CD14-positive monocyte (primary cell): Measurements from ENCODE around the gene CUEDC2. TPM values are rescaled to one million over a fixed set of nuclear protein-coding genes. Genes with fewer than 3 reads are reported as not detected.

ENCODE experiments used
- DNase-seq, 3 donors: peaks; one replicate each; pipeline ENCODE4 v3.0.0-alpha.2; 2011 to 2022
- H2AFZ ChIP-seq: 2 replicates; pipeline ENCODE4 v1.6.0; 2012; ENCODE audit warnings: mild to moderate bottlenecking, low read depth, low read length, inconsistent platforms; ENCODE audit not compliant: insufficient read depth, poor library complexity, severe bottlenecking
- H3K27ac ChIP-seq, 2 donors: 1 replicate in 1 of 2; 2 replicates in 1 of 2; pipeline ENCODE4 v1.5.1; 2012 to 2013; ENCODE audit warnings: low read length in 2 of 2, control low read depth in 1 of 2, inconsistent platforms in 1 of 2, low read depth in 1 of 2, mild to moderate bottlenecking in 1 of 2
- H3K27me3 ChIP-seq, 2 donors: one replicate each; pipeline versions ENCODE4 v1.6.0 to v1.6.1; 2011 to 2013; ENCODE audit warnings: low read length in 2 of 2; ENCODE audit not compliant: control insufficient read depth in 2 of 2, insufficient read depth in 2 of 2
- H3K36me3 ChIP-seq, 2 donors: replicated peaks in 1 of 2; 1 replicate in 1 of 2; 2 replicates in 1 of 2; pipeline versions ENCODE4 v1.5.1 to v1.6.1; 2012 to 2013; ENCODE audit warnings: low read length in 2 of 2, control low read depth in 1 of 2, inconsistent platforms in 1 of 2, mild to moderate bottlenecking in 1 of 2; ENCODE audit not compliant: insufficient read depth in 2 of 2, control insufficient read depth in 1 of 2
- H3K4me1 ChIP-seq, 2 donors: 1 replicate in 1 of 2; 2 replicates in 1 of 2; pipeline versions ENCODE4 v1.5.1 to v1.6.1; 2012 to 2013; ENCODE audit warnings: low read length in 2 of 2, control low read depth in 1 of 2, inconsistent platforms in 1 of 2, mild to moderate bottlenecking in 1 of 2, moderate library complexity in 1 of 2; ENCODE audit not compliant: insufficient read depth in 2 of 2, control insufficient read depth in 1 of 2
- H3K4me2 ChIP-seq: replicated peaks from 2 replicates; pipeline ENCODE3; 2012; ENCODE audit warnings: low read length, moderate library complexity, mild to moderate bottlenecking; ENCODE audit not compliant: poor library complexity, severe bottlenecking; ENCODE audit errors: extremely low read depth
- H3K4me3 ChIP-seq, 3 experiments: fragments of 200-600 bp in 1 of 3; sonication (generic) in 1 of 3; replicated peaks in 1 of 3; 1 replicate in 2 of 3; 2 replicates in 1 of 3; pipeline ENCODE4 v1.5.1; 2011 to 2013; ENCODE audit warnings: low read length in 3 of 3, mild to moderate bottlenecking in 3 of 3, control low read depth in 2 of 3, low read depth in 2 of 3, inconsistent platforms in 1 of 3, moderate library complexity in 1 of 3
- H3K79me2 ChIP-seq: 2 replicates; pipeline ENCODE4 v1.6.0; 2012; ENCODE audit warnings: mild to moderate bottlenecking, control low read depth, inconsistent platforms, low read length, moderate library complexity; ENCODE audit not compliant: insufficient read depth
- H3K9ac ChIP-seq: 2 replicates; pipeline ENCODE4 v1.6.0; 2017; ENCODE audit warnings: low read length, mild to moderate bottlenecking; ENCODE audit not compliant: insufficient read depth, poor library complexity, severe bottlenecking
- H3K9me3 ChIP-seq, 2 donors: replicated peaks in 1 of 2; 1 replicate in 1 of 2; 2 replicates in 1 of 2; pipeline versions ENCODE4 v1.5.1 to v1.6.1; 2012 to 2013; ENCODE audit warnings: low read length in 2 of 2, control low read depth in 1 of 2; ENCODE audit not compliant: control insufficient read depth in 1 of 2, insufficient read depth in 1 of 2
- H4K20me1 ChIP-seq: 2 replicates; pipeline ENCODE4 v1.6.0; 2012; ENCODE audit warnings: mild to moderate bottlenecking, low read length, control low read depth, moderate library complexity; ENCODE audit not compliant: insufficient read depth
- H3K27ac Mint-ChIP-seq, 7 donors: one replicate each; pipeline ENCODE4 v1.8.0; 2020; ENCODE audit warnings: mild to moderate bottlenecking in 7 of 7, mixed read lengths in 7 of 7, moderate library complexity in 6 of 7, inconsistent platforms in 2 of 7
- H3K27me3 Mint-ChIP-seq, 3 donors: one replicate each; pipeline ENCODE4 v1.8.0; 2021 to 2022; ENCODE audit warnings: low read depth in 3 of 3, mild to moderate bottlenecking in 3 of 3, mixed read lengths in 3 of 3, moderate library complexity in 3 of 3, inconsistent platforms in 1 of 3
- H3K36me3 Mint-ChIP-seq, 2 donors: one replicate each; pipeline ENCODE4 v1.8.0; 2020; ENCODE audit warnings: mixed read lengths in 2 of 2, inconsistent platforms in 1 of 2, mild to moderate bottlenecking in 1 of 2
- H3K4me1 Mint-ChIP-seq: one replicate; pipeline ENCODE4 v1.8.0; 2020; ENCODE audit warnings: mild to moderate bottlenecking, mixed read lengths
- H3K4me3 Mint-ChIP-seq, 2 donors: one replicate each; pipeline ENCODE4 v1.8.0; 2020; ENCODE audit warnings: mild to moderate bottlenecking in 2 of 2, mixed read lengths in 2 of 2, moderate library complexity in 1 of 2
- H3K9me3 Mint-ChIP-seq, 7 donors: one replicate each; pipeline ENCODE4 v1.8.0; 2020 to 2022; ENCODE audit warnings: mixed read lengths in 7 of 7, mild to moderate bottlenecking in 6 of 7, moderate library complexity in 6 of 7, inconsistent platforms in 2 of 7
- CTCF ChIP-seq: fragments of 200-600 bp; IDR thresholded peaks from one replicate; pipeline ENCODE4 v1.8.0; 2022; ENCODE audit warnings: antibody characterized with exemption, mild to moderate bottlenecking
- WGBS: methylation state at CpG from one replicate; pipeline ENCODE4 v1.1.5; 2013; ENCODE audit warnings: missing lambda C conversion rate; ENCODE audit not compliant: insufficient coverage; 5-methylcytosine and 5-hydroxymethylcytosine counted together
- intact Hi-C, 2 donors: fragments of 100-400 bp; cut with micrococcal nuclease; formaldehyde crosslinking; loops; one replicate each; pipeline versions ENCODE4 v1.15.0 to v1.15.1; 2023
- polyA plus RNA-seq, 3 donors: library from polyadenylated mRNA; depleted of rRNA in 1 of 3; unstranded in 2 of 3; stranded (reverse) in 1 of 3; fragments of 300-500 nt in 2 of 3; fragments of >200 nt in 1 of 3; fragmentation: Illumina TruSeq in 2 of 3; gene quantifications; 1 replicate in 2 of 3; 2 replicates in 1 of 3; pipeline ENCODE4 v1.2.3, GENCODE V29; 2012 to 2021

Gene CUEDC2
- polyA plus RNA-seq, 3 donors = 58.5 to 70.2 (median 66.7) TPM

DNA sequence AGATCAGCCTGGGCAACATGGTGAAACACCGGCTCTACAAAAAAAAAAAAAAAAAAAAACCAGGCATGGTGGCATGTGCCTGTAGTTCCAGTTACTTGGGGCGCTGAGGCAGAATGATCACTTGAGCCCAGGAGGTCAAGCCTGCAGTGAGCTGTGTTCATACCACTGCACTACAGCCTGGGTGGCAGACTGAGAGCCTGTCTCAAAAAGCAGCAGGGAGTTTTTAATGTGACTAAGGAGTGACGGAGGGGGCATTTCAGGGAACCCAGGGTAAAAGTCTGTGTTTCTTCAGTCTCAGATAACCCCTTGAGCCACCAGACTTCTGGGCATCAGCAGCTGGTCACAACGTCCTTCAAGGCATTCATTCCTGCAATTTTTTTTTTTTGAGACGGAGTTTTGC lies 21.1 kb upstream of the CUEDC2 start:
- Histone ChIP-seq H3K4me3 (no peak overlapping the region), H3K36me3 (no peaks in the 10 kb centered on the region), H2AFZ (no peak overlapping the region), H3K4me2 (peak overlapping the region; percentile 38), H3K9ac (peak overlapping the region; percentile 77), H3K27me3 (no peaks in the 10 kb centered on the region), H4K20me1 (no peaks in the 10 kb centered on the region), H3K4me1 (peaks cover 74 to 80% of the 10 kb centered on the region in 2 donors), H3K79me2 (peaks cover 14% of the 10 kb centered on the region), H3K27ac (peak overlapping the region; percentile 89 to 98), H3K9me3 (no peaks in the 10 kb centered on the region)
- H3K4me3 Mint-ChIP-seq = peak overlapping the region in 1 of 2 donors; percentile 6
- H3K27ac Mint-ChIP-seq = peak overlapping the region; percentile 98 to 100 (median 98)
- 74% methylated on average over 5 of the region's 5 CpGs for WGBS
- intact Hi-C loops = no loop called here
- peaks cover 4 to 5% of the 10 kb centered on the region in 2 donors for H3K36me3 Mint-ChIP-seq
- H3K27me3 Mint-ChIP-seq = peaks cover 0 to 3% (median 2%) of the 10 kb centered on the region in 3 donors
- peaks cover 74% of the 10 kb centered on the region for H3K4me1 Mint-ChIP-seq
- TF ChIP-seq CTCF = no peak
- peaks cover 0 to 4% (median 0%) of the 10 kb centered on the region in 7 donors for H3K9me3 Mint-ChIP-seq
- DNase-seq = peak in 2 of 3 donors; percentile 36 to 78

GRCh38 chr10:102452672-102453340 lies 20.4 kb upstream of the CUEDC2 start:
- Mint-ChIP-seq H3K4me1 (peaks cover 74% of the 10 kb centered on the region), H3K4me3 (peak overlapping the region; percentile 20 to 68), H3K36me3 (peaks cover 4 to 5% of the 10 kb centered on the region in 2 donors), H3K27ac (peak overlapping the region; percentile 98 to 100 (median 98)), H3K9me3 (peaks cover 0 to 4% (median 0%) of the 10 kb centered on the region in 7 donors), H3K27me3 (peaks cover 0 to 2% (median 0%) of the 10 kb centered on the region in 3 donors)
- WGBS = no CpG with 5 or more reads among the region's 3 CpGs
- intact Hi-C loops = no loop called here
- Histone ChIP-seq H4K20me1 (no peaks in the 10 kb centered on the region), H3K9ac (peak overlapping the region; percentile 77), H3K4me3 (peak overlapping the region in 1 of 3 experiments; percentile 84), H3K27ac (peak overlapping the region; percentile 89 to 98), H3K9me3 (no peaks in the 10 kb centered on the region), H3K79me2 (peaks cover 14% of the 10 kb centered on the region), H3K4me2 (peak overlapping the region; percentile 38), H2AFZ (no peak overlapping the region), H3K36me3 (no peaks in the 10 kb centered on the region), H3K27me3 (no peaks in the 10 kb centered on the region), H3K4me1 (peaks cover 74 to 80% of the 10 kb centered on the region in 2 donors)
- no peak for TF ChIP-seq CTCF
- peak; percentile 95 to 98 (median 98) for DNase-seq
